ENCODE data around the gene FAM53C. TPM values are rescaled to one million over a fixed set of nuclear protein-coding genes. Genes with fewer than 3 reads are reported as not detected.

Gene FAM53C
- total and polyA plus RNA-seq, 10 of the 15 experiments (the other 5 are each of a cell fraction or from before 2014, with no cell fraction given): 8.0 to 31.3 (median 24.0) TPM

DNA sequence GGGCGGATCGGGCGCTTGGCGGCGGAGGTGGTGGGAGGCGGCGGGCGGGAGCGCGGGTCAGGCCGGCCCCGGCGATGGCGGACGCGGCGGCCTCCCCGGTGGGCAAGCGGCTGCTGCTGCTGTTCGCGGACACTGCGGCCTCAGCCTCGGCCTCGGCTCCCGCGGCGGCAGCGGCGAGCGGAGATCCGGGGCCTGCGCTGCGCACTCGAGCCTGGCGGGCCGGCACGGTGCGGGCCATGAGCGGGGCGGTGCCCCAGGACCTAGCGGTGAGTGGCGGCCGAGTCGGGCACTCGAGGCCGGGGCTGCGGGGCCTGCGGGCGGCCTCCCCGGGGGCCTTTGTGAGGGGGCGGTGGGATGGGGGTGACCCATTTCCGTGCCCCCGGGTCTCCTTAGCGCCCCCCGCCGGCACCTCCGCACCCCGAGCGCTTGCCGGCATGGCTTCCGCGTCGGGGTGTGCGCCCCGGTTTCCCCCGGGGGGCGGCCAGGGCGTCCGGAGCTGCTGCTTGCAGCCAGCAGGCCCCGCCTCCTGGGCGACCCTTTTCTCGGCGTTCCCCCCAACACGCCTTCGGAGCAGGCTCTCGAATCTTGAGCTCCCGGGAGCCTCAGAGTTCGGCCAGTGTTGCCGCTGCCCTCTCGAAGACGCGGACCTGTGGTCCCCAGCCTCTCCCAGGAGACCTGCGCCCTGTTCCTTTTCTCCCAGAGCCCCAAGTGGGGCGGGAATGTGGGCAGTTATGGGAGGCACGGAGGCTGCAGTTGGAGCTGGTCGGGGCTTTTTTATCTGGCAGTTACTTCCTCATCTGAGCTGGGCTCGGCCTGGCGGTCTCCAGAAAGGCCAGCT lies 14.9 kb downstream of the FAM53C start (continued):
- no peak for TF ChIP-seq MYC (IDR thresholded peaks at IDR 0.05; ENCODE audit: insufficient read depth, insufficient read length, insufficient replicate concordance, low read length, severe bottlenecking)
- no peak for TF ChIP-seq STAT3 (IDR thresholded peaks at IDR 0.05; ENCODE audit: low read depth, low read length)
- no peak for TF ChIP-seq TARDBP (IDR thresholded peaks at IDR 0.05; ENCODE audit: borderline replicate concordance)
- peak; percentile 35; the same call in 1 of the 2 replicates for TF ChIP-seq POLR2A (IDR thresholded peaks at IDR 0.05; ENCODE audit: low read depth, low read length)
- TF ChIP-seq TCF7 (IDR thresholded peaks at IDR 0.05; ENCODE audit: borderline replicate concordance): no peak
- TF ChIP-seq CHD4 (IDR thresholded peaks at IDR 0.05): no peak
- TF ChIP-seq CREB1 (IDR thresholded peaks at IDR 0.05; ENCODE audit: low read depth): peak; percentile 22; the same call in 1 of the 2 replicates
- peak; percentile 32; the same call in 1 of the 2 replicates for TF ChIP-seq CHD1 (IDR thresholded peaks at IDR 0.05; ENCODE audit: low read depth, low read length)
- TF ChIP-seq EZH2 (IDR thresholded peaks at IDR 0.05; ENCODE audit: borderline replicate concordance, control insufficient read depth, low read depth, low read length): no peak
- peak; percentile 77 for TF ChIP-seq LARP7 (IDR thresholded peaks at IDR 0.05)
- no peak for TF ChIP-seq NFIC (IDR thresholded peaks at IDR 0.05; ENCODE audit: low read depth, low read length)
- TF ChIP-seq HCFC1 (IDR thresholded peaks at IDR 0.05; ENCODE audit: low read length): no peak
- no peak for TF ChIP-seq FOXK2 (IDR thresholded peaks at IDR 0.05)
- TF ChIP-seq NR2C1 (IDR thresholded peaks at IDR 0.05): peak; percentile 26; the same call in 1 of the 2 replicates
- TF ChIP-seq MEF2B (IDR thresholded peaks at IDR 0.05; ENCODE audit: partially characterized antibody, poor library complexity, severe bottlenecking): peak; percentile 48
- TF ChIP-seq RB1 (IDR thresholded peaks at IDR 0.05; ENCODE audit: borderline replicate concordance): no peak
- no peak for TF ChIP-seq TCF3 (IDR thresholded peaks at IDR 0.05; ENCODE audit: borderline replicate concordance, insufficient read depth, low read depth, low read length)
- TF ChIP-seq WRNIP1 (IDR thresholded peaks at IDR 0.05; ENCODE audit: borderline replicate concordance, low read depth, low read length): no peak
- TF ChIP-seq, protein P1, sequence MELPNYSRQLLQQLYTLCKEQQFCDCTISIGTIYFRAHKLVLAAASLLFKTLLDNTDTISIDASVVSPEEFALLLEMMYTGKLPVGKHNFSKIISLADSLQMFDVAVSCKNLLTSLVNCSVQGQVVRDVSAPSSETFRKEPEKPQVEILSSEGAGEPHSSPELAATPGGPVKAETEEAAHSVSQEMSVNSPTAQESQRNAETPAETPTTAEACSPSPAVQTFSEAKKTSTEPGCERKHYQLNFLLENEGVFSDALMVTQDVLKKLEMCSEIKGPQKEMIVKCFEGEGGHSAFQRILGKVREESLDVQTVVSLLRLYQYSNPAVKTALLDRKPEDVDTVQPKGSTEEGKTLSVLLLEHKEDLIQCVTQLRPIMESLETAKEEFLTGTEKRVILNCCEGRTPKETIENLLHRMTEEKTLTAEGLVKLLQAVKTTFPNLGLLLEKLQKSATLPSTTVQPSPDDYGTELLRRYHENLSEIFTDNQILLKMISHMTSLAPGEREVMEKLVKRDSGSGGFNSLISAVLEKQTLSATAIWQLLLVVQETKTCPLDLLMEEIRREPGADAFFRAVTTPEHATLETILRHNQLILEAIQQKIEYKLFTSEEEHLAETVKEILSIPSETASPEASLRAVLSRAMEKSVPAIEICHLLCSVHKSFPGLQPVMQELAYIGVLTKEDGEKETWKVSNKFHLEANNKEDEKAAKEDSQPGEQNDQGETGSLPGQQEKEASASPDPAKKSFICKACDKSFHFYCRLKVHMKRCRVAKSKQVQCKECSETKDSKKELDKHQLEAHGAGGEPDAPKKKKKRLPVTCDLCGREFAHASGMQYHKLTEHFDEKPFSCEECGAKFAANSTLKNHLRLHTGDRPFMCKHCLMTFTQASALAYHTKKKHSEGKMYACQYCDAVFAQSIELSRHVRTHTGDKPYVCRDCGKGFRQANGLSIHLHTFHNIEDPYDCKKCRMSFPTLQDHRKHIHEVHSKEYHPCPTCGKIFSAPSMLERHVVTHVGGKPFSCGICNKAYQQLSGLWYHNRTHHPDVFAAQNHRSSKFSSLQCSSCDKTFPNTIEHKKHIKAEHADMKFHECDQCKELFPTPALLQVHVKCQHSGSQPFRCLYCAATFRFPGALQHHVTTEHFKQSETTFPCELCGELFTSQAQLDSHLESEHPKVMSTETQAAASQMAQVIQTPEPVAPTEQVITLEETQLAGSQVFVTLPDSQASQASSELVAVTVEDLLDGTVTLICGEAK (IDR thresholded peaks at IDR 0.05; ENCODE audit: borderline replicate concordance): no peak
- TF ChIP-seq, protein P2, sequence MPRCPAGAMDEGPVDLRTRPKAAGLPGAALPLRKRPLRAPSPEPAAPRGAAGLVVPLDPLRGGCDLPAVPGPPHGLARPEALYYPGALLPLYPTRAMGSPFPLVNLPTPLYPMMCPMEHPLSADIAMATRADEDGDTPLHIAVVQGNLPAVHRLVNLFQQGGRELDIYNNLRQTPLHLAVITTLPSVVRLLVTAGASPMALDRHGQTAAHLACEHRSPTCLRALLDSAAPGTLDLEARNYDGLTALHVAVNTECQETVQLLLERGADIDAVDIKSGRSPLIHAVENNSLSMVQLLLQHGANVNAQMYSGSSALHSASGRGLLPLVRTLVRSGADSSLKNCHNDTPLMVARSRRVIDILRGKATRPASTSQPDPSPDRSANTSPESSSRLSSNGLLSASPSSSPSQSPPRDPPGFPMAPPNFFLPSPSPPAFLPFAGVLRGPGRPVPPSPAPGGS (IDR thresholded peaks at IDR 0.05; ENCODE audit: borderline replicate concordance, insufficient read depth, low read depth, low read length, poor library complexity, severe bottlenecking): peak; percentile 18
- no peak for TF ChIP-seq JUNB (IDR thresholded peaks at IDR 0.05)
- TF ChIP-seq, protein P3, sequence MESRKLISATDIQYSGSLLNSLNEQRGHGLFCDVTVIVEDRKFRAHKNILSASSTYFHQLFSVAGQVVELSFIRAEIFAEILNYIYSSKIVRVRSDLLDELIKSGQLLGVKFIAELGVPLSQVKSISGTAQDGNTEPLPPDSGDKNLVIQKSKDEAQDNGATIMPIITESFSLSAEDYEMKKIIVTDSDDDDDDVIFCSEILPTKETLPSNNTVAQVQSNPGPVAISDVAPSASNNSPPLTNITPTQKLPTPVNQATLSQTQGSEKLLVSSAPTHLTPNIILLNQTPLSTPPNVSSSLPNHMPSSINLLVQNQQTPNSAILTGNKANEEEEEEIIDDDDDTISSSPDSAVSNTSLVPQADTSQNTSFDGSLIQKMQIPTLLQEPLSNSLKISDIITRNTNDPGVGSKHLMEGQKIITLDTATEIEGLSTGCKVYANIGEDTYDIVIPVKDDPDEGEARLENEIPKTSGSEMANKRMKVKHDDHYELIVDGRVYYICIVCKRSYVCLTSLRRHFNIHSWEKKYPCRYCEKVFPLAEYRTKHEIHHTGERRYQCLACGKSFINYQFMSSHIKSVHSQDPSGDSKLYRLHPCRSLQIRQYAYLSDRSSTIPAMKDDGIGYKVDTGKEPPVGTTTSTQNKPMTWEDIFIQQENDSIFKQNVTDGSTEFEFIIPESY (IDR thresholded peaks at IDR 0.05): no peak

All from GM12878 (cell line).